Measurements from ENCODE around the gene IRGQ. TPM values are rescaled to one million over a fixed set of nuclear protein-coding genes. Genes with fewer than 3 reads are reported as not detected.
"Not testable (repeated sequence)": the region's sequence is repeated elsewhere in the genome, so short reads cannot be mapped to it uniquely, and the experiment has no call there.

The IRGQ gene
- total RNA-seq, 1 experiment from 2014 or later = 17.3 TPM

GRCh38 chr19:43605875-43606568 lies 10.1 kb upstream of the IRGQ start:
- no peak for DNase-seq (ENCODE audit: low read depth)
- in situ Hi-C loops (cut with HindIII; ENCODE audit: low pct_unique_long_range_greater_than_20kb, low sequenced_read_pairs) = no loop called here

GRCh38 chr19:43600326-43600725 lies 4.4 kb upstream of the IRGQ start:
- in situ Hi-C loops (cut with HindIII; ENCODE audit: low pct_unique_long_range_greater_than_20kb, low sequenced_read_pairs); DNase-seq (ENCODE audit: low read depth): not testable (repeated sequence)

- in situ Hi-C loops (cut with HindIII; ENCODE audit: low pct_unique_long_range_greater_than_20kb, low sequenced_read_pairs) = no loop called here
- DNase-seq (ENCODE audit: low read depth) = no peak
Observed at GRCh38 chr19:43599635-43600295, 3.8 kb upstream of the IRGQ start.

- DNase-seq (ENCODE audit: low read depth) = no peak
- in situ Hi-C loops (cut with HindIII; ENCODE audit: low pct_unique_long_range_greater_than_20kb, low sequenced_read_pairs) = no loop called here
Observed at GRCh38 chr19:43598445-43599240, 2.7 kb upstream of the IRGQ start.

- in situ Hi-C loops (cut with HindIII; ENCODE audit: low pct_unique_long_range_greater_than_20kb, low sequenced_read_pairs) = no loop called here
- DNase-seq (ENCODE audit: low read depth) = no peak
Observed at GRCh38 chr19:43597876-43598275, 1.9 kb upstream of the IRGQ start.

GRCh38 chr19:43596842-43597461 lies 1.0 kb upstream of the IRGQ start:
- in situ Hi-C loops (cut with HindIII; ENCODE audit: low pct_unique_long_range_greater_than_20kb, low sequenced_read_pairs) = no loop called here
- no peak for DNase-seq (ENCODE audit: low read depth)

GRCh38 chr19:43595605-43595998 lies 332 bp downstream of the IRGQ start:
- in situ Hi-C loops (cut with HindIII; ENCODE audit: low pct_unique_long_range_greater_than_20kb, low sequenced_read_pairs) = no loop called here
- no peak for DNase-seq (ENCODE audit: low read depth)

- in situ Hi-C loops (cut with HindIII; ENCODE audit: low pct_unique_long_range_greater_than_20kb, low sequenced_read_pairs) = no loop called here
- peak; percentile 50 for DNase-seq (ENCODE audit: low read depth)
Observed at GRCh38 chr19:43594710-43595604, 977 bp downstream of the IRGQ start.

GRCh38 chr19:43594081-43594697 lies 1.7 kb downstream of the IRGQ start:
- in situ Hi-C loops (cut with HindIII; ENCODE audit: low pct_unique_long_range_greater_than_20kb, low sequenced_read_pairs) = no loop called here
- DNase-seq (ENCODE audit: low read depth) = no peak

- in situ Hi-C loops (cut with HindIII; ENCODE audit: low pct_unique_long_range_greater_than_20kb, low sequenced_read_pairs) = no loop called here
- no peak for DNase-seq (ENCODE audit: low read depth)
Observed at GRCh38 chr19:43592800-43593350, 3.1 kb downstream of the IRGQ start.

- DNase-seq (ENCODE audit: low read depth) = no peak
- in situ Hi-C loops (cut with HindIII; ENCODE audit: low pct_unique_long_range_greater_than_20kb, low sequenced_read_pairs) = no loop called here
Observed at GRCh38 chr19:43591904-43592772, 3.8 kb downstream of the IRGQ start.

- in situ Hi-C loops (cut with HindIII; ENCODE audit: low pct_unique_long_range_greater_than_20kb, low sequenced_read_pairs) = no loop called here
- no peak for DNase-seq (ENCODE audit: low read depth)
Observed at GRCh38 chr19:43589678-43590077, 6.3 kb downstream of the IRGQ start.

- in situ Hi-C loops (cut with HindIII; ENCODE audit: low pct_unique_long_range_greater_than_20kb, low sequenced_read_pairs) = no loop called here
Observed at GRCh38 chr19:43589277-43589676, 6.7 kb downstream of the IRGQ start.

GRCh38 chr19:43587029-43587428 lies 8.9 kb downstream of the IRGQ start:
- in situ Hi-C loops (cut with HindIII; ENCODE audit: low pct_unique_long_range_greater_than_20kb, low sequenced_read_pairs); DNase-seq (ENCODE audit: low read depth): not testable (repeated sequence)

More at GRCh38 chr19:43589277-43589676, 6.7 kb downstream of the IRGQ start:
- no peak for DNase-seq (ENCODE audit: low read depth)

GRCh38 chr19:43586346-43586745 lies 9.6 kb downstream of the IRGQ start:
- DNase-seq (ENCODE audit: low read depth) = no peak
- in situ Hi-C loops (cut with HindIII; ENCODE audit: low pct_unique_long_range_greater_than_20kb, low sequenced_read_pairs) = no loop called here

GRCh38 chr19:43584484-43584883 lies 11.4 kb downstream of the IRGQ start:
- in situ Hi-C loops (cut with HindIII; ENCODE audit: low pct_unique_long_range_greater_than_20kb, low sequenced_read_pairs) = no loop called here
- DNase-seq (ENCODE audit: low read depth) = no peak

All from Caki2 (cell line).